ENCODE results near the gene PDSS2.
"Not testable (repeated sequence)": the region's sequence is repeated elsewhere in the genome, so short reads cannot be mapped to it uniquely, and the experiment has no call there.

The PDSS2 gene

GRCh38 chr6:107475360-107475759 lies 16.0 kb upstream of the PDSS2 start:
- not testable (repeated sequence) for DNase-seq

- DNase-seq: no peak
Observed at GRCh38 chr6:107473660-107474059, 14.3 kb upstream of the PDSS2 start.

GRCh38 chr6:107470364-107470763 lies 11.0 kb upstream of the PDSS2 start:
- DNase-seq: no peak

GRCh38 chr6:107466062-107466461 lies 6.7 kb upstream of the PDSS2 start:
- DNase-seq: no peak

- peak; percentile 66 for DNase-seq
Observed at GRCh38 chr6:107460083-107460631, 793 bp upstream of the PDSS2 start.

GRCh38 chr6:107458672-107459282 lies 587 bp downstream of the PDSS2 start:
- no peak for DNase-seq

- no peak for DNase-seq
Observed at GRCh38 chr6:107448776-107449175, 10.6 kb downstream of the PDSS2 start.

- no peak for DNase-seq
Observed at GRCh38 chr6:107447663-107448216, 11.6 kb downstream of the PDSS2 start.

GRCh38 chr6:107444277-107444676 lies 15.1 kb downstream of the PDSS2 start:
- DNase-seq: no peak

- no peak for DNase-seq
Observed at GRCh38 chr6:107443608-107444267, 15.6 kb downstream of the PDSS2 start.

GRCh38 chr6:107442938-107443607 lies 16.3 kb downstream of the PDSS2 start:
- no peak for DNase-seq

- no peak for DNase-seq
Observed at GRCh38 chr6:107441682-107442081, 17.7 kb downstream of the PDSS2 start.

- no peak for DNase-seq
Observed at GRCh38 chr6:107440936-107441335, 18.4 kb downstream of the PDSS2 start.

- DNase-seq: no peak
Observed at GRCh38 chr6:107439406-107439805, 20.0 kb downstream of the PDSS2 start.

- no peak for DNase-seq
Observed at GRCh38 chr6:107437691-107438090, 21.7 kb downstream of the PDSS2 start.

- DNase-seq: no peak
Observed at GRCh38 chr6:107436881-107437280, 22.5 kb downstream of the PDSS2 start.

GRCh38 chr6:107435798-107436197 lies 23.6 kb downstream of the PDSS2 start:
- no peak for DNase-seq

GRCh38 chr6:107434812-107435211 lies 24.6 kb downstream of the PDSS2 start:
- DNase-seq: no peak

GRCh38 chr6:107425951-107426350 lies 33.4 kb downstream of the PDSS2 start:
- not testable (repeated sequence) for DNase-seq

GRCh38 chr6:107423474-107423990 lies 35.8 kb downstream of the PDSS2 start:
- no peak for DNase-seq

GRCh38 chr6:107421696-107422256 lies 37.6 kb downstream of the PDSS2 start:
- peak; percentile 5 for DNase-seq

GRCh38 chr6:107419733-107420132 lies 39.6 kb downstream of the PDSS2 start:
- no peak for DNase-seq

- peak; percentile 54 for DNase-seq
Observed at GRCh38 chr6:107418118-107418517, 41.2 kb downstream of the PDSS2 start.

Data from MV-4-11 (cell line).